ENCODE data around the gene AFG3L2.

AFG3L2 gene

GRCh38 chr18:12304351-12305210 is 72.4 kb downstream of the AFG3L2 start:
- Histone ChIP-seq H3K4me3 (ENCODE audit: low read depth, low read length) (no peak overlapping the region), H3K27me3 (no peaks in the 10 kb centered on the region), H3K9me3 (no peaks in the 10 kb centered on the region), H3K36me3 (no peaks in the 10 kb centered on the region), H3K4me1 (no peaks in the 10 kb centered on the region)
- DNase-seq: no peak
- no peak for TF ChIP-seq CTCF (IDR thresholded peaks at IDR 0.05; ENCODE audit: low read depth, low read length)

GRCh38 chr18:12302391-12303147 is 74.5 kb downstream of the AFG3L2 start:
- no peaks in the 10 kb centered on the region for H3K4me1 ChIP-seq
- no peaks in the 10 kb centered on the region for H3K9me3 ChIP-seq
- no peak for TF ChIP-seq CTCF (IDR thresholded peaks at IDR 0.05; ENCODE audit: low read depth, low read length)
- no peak for DNase-seq
- no peaks in the 10 kb centered on the region for H3K36me3 ChIP-seq
- H3K27me3 ChIP-seq: no peaks in the 10 kb centered on the region
- H3K4me3 ChIP-seq (ENCODE audit: low read depth, low read length): no peak overlapping the region

GRCh38 chr18:12301263-12302005 is 75.6 kb downstream of the AFG3L2 start:
- H3K27me3 ChIP-seq: no peaks in the 10 kb centered on the region
- H3K9me3 ChIP-seq: no peaks in the 10 kb centered on the region
- no peak for DNase-seq
- no peaks in the 10 kb centered on the region for H3K4me1 ChIP-seq
- no peaks in the 10 kb centered on the region for H3K36me3 ChIP-seq
- TF ChIP-seq CTCF (IDR thresholded peaks at IDR 0.05; ENCODE audit: low read depth, low read length): no peak
- H3K4me3 ChIP-seq (ENCODE audit: low read depth, low read length): no peak overlapping the region

- no peak for TF ChIP-seq CTCF (IDR thresholded peaks at IDR 0.05; ENCODE audit: low read depth, low read length)
- H3K27me3 ChIP-seq: no peaks in the 10 kb centered on the region
- no peak for DNase-seq
- no peaks in the 10 kb centered on the region for H3K36me3 ChIP-seq
- H3K9me3 ChIP-seq: no peaks in the 10 kb centered on the region
- H3K4me3 ChIP-seq (ENCODE audit: low read depth, low read length): no peak overlapping the region
- H3K4me1 ChIP-seq: no peaks in the 10 kb centered on the region
Measured at GRCh38 chr18:12299862-12300261, 77.2 kb downstream of the AFG3L2 start.

- Histone ChIP-seq H3K36me3 (no peaks in the 10 kb centered on the region), H3K27me3 (no peaks in the 10 kb centered on the region), H3K4me3 (ENCODE audit: low read depth, low read length) (no peak overlapping the region), H3K9me3 (no peaks in the 10 kb centered on the region), H3K4me1 (no peaks in the 10 kb centered on the region)
- TF ChIP-seq CTCF (IDR thresholded peaks at IDR 0.05; ENCODE audit: low read depth, low read length): no peak
- no peak for DNase-seq
Measured at GRCh38 chr18:12296457-12296856, 80.6 kb downstream of the AFG3L2 start.

Measured in BE2C (cell line).